NCI-H2107 treated with DMSO at 0.1 percent for 48 hours (cell line): ENCODE measurements around the gene THAP9.

ENCODE experiments used
- DNase-seq: peaks from one replicate; lab custom pipeline; 2025; ENCODE audit not compliant: unreplicated experiment; lab: John Stamatoyannopoulos, UW

Gene THAP9

DNA sequence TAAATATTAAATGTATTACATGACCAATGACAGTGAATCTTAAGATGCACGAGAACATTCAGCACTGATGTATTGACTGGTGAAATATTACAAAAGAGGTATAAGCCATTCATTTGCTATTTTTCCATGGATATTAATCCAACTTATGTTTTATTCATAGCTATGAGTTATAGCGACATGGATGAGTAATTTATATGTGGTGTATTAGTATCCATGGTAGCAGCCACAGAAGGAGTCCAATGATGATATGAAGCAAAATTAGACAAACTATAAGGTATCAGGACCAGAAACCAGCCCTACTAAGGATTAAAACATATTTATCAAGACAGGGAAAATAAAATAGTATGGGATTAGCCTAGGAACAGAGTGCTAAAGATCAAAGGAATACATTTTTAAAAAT is 50.7 kb downstream of the THAP9 start:
- DNase-seq = no peak

DNA sequence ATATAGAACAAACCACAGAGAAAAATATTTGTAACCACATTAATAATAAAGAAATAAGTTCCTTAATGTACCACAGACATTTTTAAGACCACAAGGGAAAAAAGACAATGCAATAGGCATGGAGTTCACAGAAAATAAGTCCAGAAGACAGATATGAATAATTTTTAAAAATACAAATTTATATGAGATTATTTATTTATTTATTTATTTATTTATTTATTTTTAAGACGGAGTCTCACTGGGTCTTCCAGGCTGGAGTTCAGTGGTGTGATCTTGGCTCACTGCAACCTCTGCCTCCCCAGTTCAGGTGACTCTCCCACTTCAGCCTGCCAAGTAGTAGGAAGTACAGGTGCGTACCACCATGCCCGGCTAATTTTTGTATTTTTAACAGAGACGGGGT is 53.7 kb downstream of the THAP9 start:
- no peak for DNase-seq

DNA sequence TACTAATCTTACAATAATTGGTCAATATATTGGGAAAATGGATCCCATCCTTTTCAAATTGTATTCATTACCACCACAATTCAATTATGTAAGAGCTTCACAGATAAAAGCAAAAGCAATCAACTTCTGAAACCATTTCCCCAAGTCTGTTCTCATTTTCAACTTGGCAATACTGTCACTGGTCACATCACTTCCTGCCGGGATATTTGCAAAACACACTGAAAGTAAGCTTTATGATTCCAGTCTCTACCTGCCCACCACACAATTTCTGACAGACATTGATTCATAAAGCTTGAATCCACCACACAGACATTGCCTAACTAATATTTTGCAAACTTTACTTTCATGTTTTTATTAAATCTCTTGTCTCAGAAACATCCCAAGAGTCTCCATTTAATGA is 56.5 kb downstream of the THAP9 start:
- DNase-seq = no peak

DNA sequence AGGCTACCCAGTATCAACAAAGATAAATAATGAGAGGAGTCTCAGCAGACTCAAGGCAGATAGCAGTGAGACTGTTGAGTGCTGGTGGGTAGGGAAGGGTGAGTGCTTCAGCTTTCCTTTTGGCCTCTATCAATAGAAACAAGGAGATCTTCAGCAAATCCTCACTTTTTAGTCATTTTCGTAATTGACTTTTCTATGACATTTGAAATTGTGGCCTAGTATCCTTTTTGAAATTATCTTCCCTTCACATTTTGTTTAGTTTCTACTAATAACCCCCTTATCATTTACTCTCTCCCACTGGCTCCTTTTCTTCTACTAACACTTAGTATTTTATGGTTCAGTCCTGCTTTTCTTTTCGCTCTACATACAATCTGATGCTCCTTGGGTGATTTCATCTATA is 65.2 kb downstream of the THAP9 start:
- DNase-seq = no peak

DNA sequence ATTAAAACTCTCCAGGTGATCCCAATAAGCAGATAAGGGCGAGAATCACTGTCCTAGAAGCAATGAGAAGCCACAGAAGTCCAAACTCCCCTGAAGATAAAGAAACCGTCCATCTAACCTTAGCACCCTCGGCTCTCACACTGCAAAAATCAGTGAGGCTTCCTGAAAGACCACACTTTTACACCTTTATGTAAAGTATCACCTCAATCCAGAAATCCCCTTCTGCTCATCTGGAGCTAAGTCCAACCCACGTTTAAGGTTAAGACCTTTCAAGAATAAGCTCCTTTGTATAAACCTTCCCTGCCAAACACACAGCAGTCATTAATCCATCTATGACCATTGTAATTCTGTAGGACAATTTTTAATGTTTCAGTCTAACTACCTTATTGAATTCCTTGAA is 68.4 kb downstream of the THAP9 start:
- DNase-seq = no peak

DNA sequence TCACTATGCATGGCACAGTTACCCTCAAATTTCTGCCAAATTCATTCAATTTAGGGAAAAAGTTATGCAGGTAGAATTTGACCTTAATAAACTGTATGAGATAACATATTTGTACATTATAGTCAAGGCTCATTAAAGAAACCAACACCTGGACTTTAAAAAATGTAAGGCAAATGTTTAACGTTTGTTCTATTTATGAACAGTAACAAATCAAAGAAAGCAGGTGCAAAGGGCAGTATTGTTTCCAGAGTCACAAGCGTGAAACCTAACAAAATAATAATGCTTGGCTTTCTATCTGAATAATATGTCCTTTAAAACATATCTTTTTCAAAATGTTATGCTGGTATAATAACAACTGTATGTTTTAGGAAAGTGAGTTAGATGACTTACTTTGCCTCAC is 68.9 kb downstream of the THAP9 start:
- DNase-seq = no peak
